GM03348 (cell line): ENCODE data around the gene SLC18A3.

ENCODE experiments used
- DNase-seq: peaks from one replicate; pipeline ENCODE4 v3.0.0; 2012; ENCODE audit warnings: low spot score

SLC18A3 gene

DNA sequence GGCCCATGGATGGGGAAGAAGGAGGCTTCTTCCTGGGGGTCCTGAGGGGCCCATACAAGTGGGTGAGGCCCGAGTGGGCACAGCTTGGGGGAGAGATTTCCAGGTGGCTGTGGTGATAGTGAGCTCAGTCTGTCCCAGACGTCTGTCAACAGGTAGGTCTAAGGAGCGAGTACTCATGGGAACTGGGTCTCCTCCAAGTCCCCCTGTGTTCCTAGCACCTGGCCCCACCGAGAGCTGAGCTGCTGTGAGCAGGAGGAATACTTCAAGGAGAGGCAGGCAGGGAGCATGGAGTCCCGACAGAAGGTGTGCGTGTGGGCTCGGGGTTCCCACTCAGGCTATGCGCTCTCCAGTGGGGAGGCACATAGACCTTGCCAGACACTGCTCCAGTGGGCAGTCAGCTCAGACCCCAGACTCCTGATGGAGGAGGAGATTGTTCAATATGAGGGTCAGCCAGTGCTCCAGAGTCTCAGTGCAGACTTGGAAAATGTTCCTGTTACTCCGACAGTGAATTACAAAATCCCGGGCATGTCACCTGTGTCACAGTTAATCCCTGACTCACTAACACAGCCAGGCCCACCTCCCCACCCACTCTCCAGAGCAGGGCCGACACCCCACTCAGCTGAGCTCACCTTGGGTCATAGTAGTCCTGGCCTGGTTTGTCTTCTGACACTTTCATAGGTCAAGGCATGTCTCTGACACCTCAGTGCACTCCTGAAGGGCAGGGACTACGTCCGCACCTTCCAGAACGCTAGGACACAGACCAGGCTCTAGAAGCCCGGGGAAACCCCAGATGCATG lies 41.1 kb downstream of the SLC18A3 start:
- no peak for DNase-seq

DNA sequence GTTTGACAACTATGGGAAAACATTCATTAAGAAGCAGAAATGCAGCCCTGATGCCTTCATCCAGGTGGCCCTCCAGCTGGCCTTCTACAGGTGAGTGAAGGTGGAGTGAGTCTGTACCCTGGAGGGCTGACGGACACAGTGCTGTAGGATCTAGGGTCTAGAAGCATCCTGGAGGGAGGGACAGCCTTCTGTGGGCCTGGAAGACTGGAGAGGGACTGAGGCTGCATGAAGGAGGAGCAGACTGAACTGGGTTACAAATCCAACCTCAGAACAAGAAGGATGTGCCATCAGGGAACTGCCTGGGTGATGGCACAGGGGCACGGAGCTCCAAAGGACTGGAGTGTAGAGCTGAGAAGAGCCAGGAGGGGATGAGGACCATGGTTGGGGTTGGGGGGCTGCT lies 41.8 kb downstream of the SLC18A3 start:
- no peak for DNase-seq

DNA sequence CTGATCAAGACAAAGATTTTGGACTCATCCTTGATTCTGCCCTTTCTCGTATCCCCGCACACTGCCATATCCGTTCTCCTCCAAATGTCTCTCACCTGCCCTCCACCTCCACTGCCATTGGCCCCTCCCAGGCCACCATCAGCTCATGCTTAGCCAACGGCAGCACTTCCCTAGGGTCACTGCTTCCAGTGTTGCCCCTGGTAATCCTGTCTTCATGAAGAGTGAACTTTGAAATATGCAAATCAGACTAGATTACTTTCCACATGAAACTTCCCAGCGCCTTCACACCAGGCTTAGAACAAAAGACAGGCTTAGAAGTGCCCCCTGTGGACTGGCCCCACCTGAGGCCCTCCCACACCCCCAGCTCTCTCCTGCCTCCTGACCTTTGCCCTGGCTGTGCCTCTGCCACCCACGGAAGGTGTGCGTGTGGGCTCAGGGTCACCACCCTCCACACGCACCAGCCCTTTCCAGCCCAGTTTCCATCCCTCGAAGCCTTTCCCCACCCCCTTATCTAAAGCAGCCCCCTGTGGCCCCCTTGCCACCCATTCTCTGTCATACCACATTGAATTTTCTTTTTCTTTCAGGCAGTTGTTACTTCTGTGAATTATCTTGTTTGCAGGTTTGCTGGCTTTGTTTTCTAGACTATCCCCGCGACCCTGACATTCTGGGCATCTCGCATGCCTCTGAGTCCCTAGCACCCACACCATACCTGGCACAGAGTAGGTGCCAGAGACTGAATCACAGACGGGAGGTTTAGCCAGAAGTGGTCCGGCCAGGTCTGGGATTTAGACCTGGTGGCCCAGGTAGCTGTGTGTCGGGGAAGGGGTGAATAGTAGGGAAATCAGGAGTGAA lies 42.5 kb downstream of the SLC18A3 start:
- no peak for DNase-seq

DNA sequence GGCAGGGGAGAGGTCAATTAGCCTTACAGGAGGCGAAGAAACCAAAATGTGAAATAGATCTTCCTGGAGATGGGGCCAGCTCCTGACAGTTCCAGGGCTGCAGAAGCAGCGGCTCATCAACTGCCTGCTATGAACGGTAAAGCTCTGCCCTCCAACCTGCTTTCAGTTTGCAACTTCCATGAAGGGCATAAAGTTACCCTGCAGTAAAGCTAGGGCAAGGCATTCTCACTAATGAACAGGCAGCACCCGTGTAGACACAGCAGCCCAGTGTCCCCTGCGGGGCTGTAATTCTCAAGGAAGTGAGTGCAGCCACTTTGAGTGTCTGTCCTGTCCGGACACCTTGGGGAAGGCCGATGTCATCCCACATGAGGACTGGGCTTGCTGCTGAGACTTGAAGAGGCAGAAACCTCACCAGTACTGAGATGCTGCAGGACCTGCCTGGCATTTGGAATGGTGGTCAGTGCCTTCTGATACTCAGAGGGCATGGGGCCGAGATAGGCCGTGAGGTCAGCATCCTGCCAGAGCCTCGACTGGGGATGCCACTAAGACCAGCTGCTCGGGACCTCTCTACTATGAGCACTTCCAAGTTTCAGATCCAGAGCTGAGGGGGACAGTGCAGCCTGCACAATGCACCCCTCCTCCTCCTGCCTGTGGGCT lies 43.3 kb downstream of the SLC18A3 start:
- DNase-seq: no peak

DNA sequence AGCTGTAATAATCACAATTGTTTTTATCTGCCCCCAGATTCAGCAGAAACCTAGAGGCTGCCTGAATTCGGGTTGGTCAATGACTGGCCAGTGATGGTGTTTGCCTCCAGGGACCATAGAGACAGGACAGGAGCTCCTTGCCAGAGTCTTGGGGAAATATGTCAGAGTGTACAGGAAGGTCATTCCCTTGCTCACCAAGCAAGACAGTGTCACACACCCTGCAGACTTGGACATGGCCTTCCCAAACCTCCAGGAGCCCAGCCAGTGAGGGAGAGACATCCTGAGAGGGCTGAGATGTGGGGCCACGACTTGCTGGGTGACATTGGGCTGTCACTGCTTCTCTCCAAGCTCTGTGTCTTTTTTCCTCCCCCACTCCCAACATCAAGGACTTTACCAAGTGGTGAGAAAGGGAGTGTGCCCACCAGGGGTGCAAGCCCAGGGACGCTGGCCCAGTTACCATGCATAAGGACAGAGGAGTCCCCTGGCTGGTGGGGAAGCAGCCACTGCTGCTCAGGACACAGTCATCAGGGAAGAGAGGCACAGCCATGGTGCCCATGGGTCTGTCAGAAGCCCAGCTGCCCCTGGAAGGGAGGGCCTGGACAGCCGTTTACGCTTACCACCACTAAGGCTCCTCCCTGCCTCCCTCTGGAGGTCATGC lies 44.1 kb downstream of the SLC18A3 start:
- no peak for DNase-seq

DNA sequence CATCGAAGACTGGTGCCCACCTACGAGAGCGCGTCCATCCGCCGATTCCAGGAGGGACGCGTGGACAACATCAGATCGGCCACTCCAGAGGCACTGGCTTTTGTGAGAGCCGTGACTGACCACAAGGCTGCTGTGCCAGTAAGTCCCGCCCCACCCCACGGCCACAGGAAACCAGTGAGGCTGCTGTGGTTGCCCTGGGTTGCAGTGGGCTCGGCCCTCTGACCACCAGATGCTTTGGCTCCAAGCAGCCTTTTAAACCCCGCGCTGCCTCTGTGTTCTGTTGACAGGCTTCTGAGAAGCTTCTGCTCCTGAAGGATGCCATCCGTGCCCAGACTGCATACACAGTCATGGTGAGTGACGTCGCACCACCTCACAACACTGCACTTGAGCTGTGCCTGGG lies 45.0 kb downstream of the SLC18A3 start:
- no peak for DNase-seq

DNA sequence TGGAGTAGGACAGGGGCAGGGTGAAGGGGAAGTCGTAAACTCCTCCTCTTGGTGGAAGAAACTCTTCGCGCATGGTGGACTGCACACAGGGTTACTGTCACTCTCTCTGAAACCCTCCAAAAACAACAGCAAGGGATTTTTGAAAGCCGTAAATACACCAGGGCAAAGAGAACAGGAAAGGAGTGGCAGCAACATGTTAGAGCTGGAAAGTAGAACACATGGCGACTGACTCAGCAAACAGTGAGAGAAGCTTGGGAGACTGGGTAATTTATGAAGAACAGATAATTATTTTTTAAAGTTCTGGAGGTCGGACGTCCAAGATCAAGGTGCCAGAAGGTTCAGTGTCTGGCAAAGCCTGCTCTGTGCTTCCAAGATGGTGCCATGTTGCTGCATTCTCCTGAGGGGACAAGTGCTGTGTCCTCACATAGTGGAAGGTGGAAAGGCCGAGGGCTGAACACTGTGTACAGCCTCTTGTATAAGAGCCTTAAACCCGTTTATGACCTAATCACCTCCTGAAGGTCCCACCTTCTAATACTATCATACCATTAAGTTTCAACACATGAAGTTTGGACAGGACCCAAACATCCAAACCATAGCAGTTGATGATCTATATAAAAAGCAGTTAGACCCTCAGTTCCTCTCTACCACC lies 46.9 kb downstream of the SLC18A3 start:
- DNase-seq: no peak

DNA sequence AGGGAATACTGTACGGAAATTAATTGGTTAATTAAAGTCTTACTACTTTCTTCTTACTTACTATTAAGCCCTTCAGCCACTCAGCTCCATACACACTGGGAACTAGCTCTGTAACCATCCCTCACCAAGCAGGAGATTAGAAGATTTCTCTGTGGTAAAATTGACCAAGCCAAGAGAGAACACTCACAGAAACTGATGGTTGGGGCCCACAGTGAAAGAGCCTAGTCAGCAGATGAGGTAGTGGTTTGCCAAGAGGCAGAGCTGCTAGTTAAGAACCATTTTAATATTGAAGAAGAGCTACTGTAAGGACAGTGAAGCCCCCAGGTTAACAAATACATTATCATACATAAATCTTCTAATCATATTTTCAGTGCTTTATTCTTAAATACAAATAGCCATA lies 47.5 kb downstream of the SLC18A3 start:
- no peak for DNase-seq

DNA sequence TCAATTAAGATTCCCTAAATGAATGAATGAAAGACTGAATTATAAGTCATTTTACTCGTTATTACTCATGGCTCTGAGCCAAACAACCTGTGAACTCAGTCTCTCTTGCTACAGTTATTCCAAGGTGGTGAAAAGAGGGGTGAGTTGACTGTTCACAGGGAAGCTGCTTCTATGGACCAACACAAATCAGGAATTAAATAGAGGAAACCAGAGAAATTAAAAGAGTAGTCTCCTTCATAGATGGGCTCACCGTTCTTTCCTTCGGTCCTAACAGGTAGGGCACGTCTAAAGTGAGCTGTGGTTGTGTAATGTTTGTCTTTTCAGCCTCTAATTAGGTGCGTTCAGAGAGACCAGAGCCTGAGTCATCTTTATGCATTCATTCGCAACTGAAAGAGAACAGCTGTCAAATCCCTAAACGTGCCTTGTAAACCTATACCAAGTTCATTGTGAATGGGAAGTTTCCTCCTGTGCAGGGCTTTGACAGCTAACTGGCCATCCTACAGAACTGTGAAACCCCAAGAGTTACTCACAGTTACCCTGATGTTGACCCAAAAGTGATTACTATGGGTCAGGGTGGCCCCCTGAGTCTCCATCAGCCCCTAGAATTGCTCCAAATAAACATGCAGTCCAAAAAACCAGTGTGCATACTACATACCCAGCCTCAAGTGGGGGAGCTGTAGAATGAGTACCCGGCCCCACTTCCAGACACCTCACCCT lies 51.2 kb downstream of the SLC18A3 start:
- peak; percentile 2 for DNase-seq
